ENCODE measurements around the gene TSN. TPM values are rescaled to one million over a fixed set of nuclear protein-coding genes. Genes with fewer than 3 reads are reported as not detected.
A peak's percentile ranks its signal among the peaks of the same experiment; 100 is the strongest.

Gene TSN
- polyA plus RNA-seq, 1 donor (not counting 4 experiments of a cell fraction or from before 2014, with no cell fraction given) = 78.4 TPM

DNA sequence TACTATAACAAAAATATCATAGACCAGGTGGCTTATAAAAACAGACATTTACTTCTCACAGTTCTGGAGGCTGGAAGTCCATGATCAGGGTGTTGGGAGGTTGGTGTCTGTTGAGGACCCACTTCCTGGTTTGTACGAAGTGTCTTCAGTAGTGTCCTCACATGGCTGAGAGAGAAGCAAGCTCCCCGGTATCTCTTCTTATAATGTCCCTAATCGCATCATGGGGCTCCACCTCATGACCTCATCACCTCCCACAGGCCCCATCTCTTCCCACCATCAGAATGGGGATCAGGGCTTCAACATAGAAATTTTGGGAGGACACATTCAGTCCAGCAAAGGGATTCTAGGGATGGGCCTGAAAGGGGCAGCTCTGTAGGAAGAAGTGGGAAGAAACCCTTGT lies 14.0 kb upstream of the TSN start:
- no peak overlapping the region for H2AFZ ChIP-seq (ENCODE audit: control insufficient read depth, low read length)
- no peak overlapping the region for H3K4me2 ChIP-seq (ENCODE audit: control insufficient read depth, extremely low read depth, insufficient read depth, low read depth, low read length)
- no peak overlapping the region for H3K4me3 ChIP-seq (ENCODE audit: control insufficient read depth in 2 of 3, extremely low read depth in 1 of 3, insufficient read depth in 2 of 3, low read depth in 1 of 3, low read length in 3 of 3)
- H3K79me2 ChIP-seq (ENCODE audit: control insufficient read depth, insufficient read depth, low read length) = peaks cover 2% of the 10 kb centered on the region
- H3K27ac ChIP-seq (ENCODE audit: control insufficient read depth, insufficient read depth, low read length) = no peak overlapping the region
- H3K27me3 ChIP-seq (ENCODE audit: control insufficient read depth, extremely low read depth, insufficient read depth, low read length) = no peaks in the 10 kb centered on the region
- no peaks in the 10 kb centered on the region for H3K9me3 ChIP-seq (ENCODE audit: control insufficient read depth, low read depth, low read length)
- dilution Hi-C loops (cut with MboI; ENCODE audit: extremely low pct_ligation_motif_present, low sequenced_read_pairs) = no loop called here
- no peak for TF ChIP-seq EZH2 (IDR thresholded peaks at IDR 0.05; ENCODE audit: low read length)
- TF ChIP-seq, protein P1, sequence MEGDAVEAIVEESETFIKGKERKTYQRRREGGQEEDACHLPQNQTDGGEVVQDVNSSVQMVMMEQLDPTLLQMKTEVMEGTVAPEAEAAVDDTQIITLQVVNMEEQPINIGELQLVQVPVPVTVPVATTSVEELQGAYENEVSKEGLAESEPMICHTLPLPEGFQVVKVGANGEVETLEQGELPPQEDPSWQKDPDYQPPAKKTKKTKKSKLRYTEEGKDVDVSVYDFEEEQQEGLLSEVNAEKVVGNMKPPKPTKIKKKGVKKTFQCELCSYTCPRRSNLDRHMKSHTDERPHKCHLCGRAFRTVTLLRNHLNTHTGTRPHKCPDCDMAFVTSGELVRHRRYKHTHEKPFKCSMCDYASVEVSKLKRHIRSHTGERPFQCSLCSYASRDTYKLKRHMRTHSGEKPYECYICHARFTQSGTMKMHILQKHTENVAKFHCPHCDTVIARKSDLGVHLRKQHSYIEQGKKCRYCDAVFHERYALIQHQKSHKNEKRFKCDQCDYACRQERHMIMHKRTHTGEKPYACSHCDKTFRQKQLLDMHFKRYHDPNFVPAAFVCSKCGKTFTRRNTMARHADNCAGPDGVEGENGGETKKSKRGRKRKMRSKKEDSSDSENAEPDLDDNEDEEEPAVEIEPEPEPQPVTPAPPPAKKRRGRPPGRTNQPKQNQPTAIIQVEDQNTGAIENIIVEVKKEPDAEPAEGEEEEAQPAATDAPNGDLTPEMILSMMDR (optimal IDR thresholded peaks at IDR 0.05 in 1 of 3, IDR thresholded peaks at IDR 0.05 in 1 of 3, conservative IDR thresholded peaks at IDR 0.05 in 1 of 3; ENCODE audit: extremely low read depth in 1 of 3, insufficient read depth in 2 of 3, low read length in 3 of 3) = no peak
- no peak overlapping the region for H3K9ac ChIP-seq (ENCODE audit: control insufficient read depth, extremely low read depth, insufficient read depth, low read length)
- no peaks in the 10 kb centered on the region for H4K20me1 ChIP-seq (ENCODE audit: control insufficient read depth, extremely low read depth, insufficient read depth, low read length)
- peaks cover 14% of the 10 kb centered on the region for H3K4me1 ChIP-seq (ENCODE audit: control insufficient read depth, extremely low read depth, insufficient read depth, low read length)
- no peaks in the 10 kb centered on the region for H3K9me1 ChIP-seq (ENCODE audit: control insufficient read depth, extremely low read depth, insufficient read depth, low read length)
- DNase-seq (ENCODE audit: low read depth, low spot score) = no peak
- no peaks in the 10 kb centered on the region for H3K36me3 ChIP-seq (ENCODE audit: control insufficient read depth in 2 of 2, extremely low read depth in 1 of 2, insufficient read depth in 2 of 2, low read length in 2 of 2)
- FAIRE-seq = no peak

DNA sequence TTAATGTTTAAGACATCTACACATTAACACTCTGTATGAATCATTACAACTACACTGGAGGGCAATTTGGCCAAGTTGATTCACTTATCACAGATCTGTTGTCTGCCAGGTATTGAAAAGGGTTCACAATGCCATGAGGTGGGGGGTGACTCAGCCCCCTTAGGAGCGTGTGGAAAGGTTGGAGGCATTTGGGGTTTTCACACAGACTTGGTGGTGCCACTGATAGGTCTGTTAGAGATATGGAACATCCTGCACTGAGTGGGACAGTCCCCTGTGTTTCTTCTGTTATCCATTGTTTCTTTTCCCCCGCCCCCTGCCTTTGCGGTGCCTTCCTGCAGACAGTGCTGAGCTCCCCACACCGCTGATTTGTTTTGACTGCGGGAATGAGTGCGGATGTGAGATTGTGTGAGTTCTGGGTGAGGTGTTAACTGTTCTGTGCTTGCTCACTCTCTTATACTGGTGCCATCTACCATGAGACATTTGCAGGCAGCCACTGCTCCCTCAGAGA lies 9.3 kb upstream of the TSN start:
- Histone ChIP-seq H3K4me2 (ENCODE audit: control insufficient read depth, extremely low read depth, insufficient read depth, low read depth, low read length) (no peak overlapping the region), H3K4me1 (ENCODE audit: control insufficient read depth, extremely low read depth, insufficient read depth, low read length) (peaks cover 9% of the 10 kb centered on the region)
- DNase-seq (ENCODE audit: low read depth, low spot score) = no peak

More for the DNA sequence above, 9.3 kb upstream of the TSN start:
- H2AFZ ChIP-seq (ENCODE audit: control insufficient read depth, low read length) = no peak overlapping the region
- TF ChIP-seq, protein P1 (optimal IDR thresholded peaks at IDR 0.05 in 1 of 3, IDR thresholded peaks at IDR 0.05 in 1 of 3, conservative IDR thresholded peaks at IDR 0.05 in 1 of 3; ENCODE audit: extremely low read depth in 1 of 3, insufficient read depth in 2 of 3, low read length in 3 of 3) = no peak
- TF ChIP-seq EZH2 (IDR thresholded peaks at IDR 0.05; ENCODE audit: low read length) = no peak
- H3K9me1 ChIP-seq (ENCODE audit: control insufficient read depth, extremely low read depth, insufficient read depth, low read length) = no peaks in the 10 kb centered on the region
- no peak overlapping the region for H3K4me3 ChIP-seq (ENCODE audit: control insufficient read depth in 2 of 3, extremely low read depth in 1 of 3, insufficient read depth in 2 of 3, low read depth in 1 of 3, low read length in 3 of 3)
- dilution Hi-C loops (cut with MboI; ENCODE audit: extremely low pct_ligation_motif_present, low sequenced_read_pairs) = no loop called here
- no peaks in the 10 kb centered on the region for H3K27me3 ChIP-seq (ENCODE audit: control insufficient read depth, extremely low read depth, insufficient read depth, low read length)
- H3K27ac ChIP-seq (ENCODE audit: control insufficient read depth, insufficient read depth, low read length) = no peak overlapping the region
- no peaks in the 10 kb centered on the region for H4K20me1 ChIP-seq (ENCODE audit: control insufficient read depth, extremely low read depth, insufficient read depth, low read length)
- H3K9ac ChIP-seq (ENCODE audit: control insufficient read depth, extremely low read depth, insufficient read depth, low read length) = no peak overlapping the region
- no peaks in the 10 kb centered on the region for H3K9me3 ChIP-seq (ENCODE audit: control insufficient read depth, low read depth, low read length)
- H3K36me3 ChIP-seq (ENCODE audit: control insufficient read depth in 2 of 2, extremely low read depth in 1 of 2, insufficient read depth in 2 of 2, low read length in 2 of 2) = no peaks in the 10 kb centered on the region
- peak; percentile 39 for FAIRE-seq
- no peaks in the 10 kb centered on the region for H3K79me2 ChIP-seq (ENCODE audit: control insufficient read depth, insufficient read depth, low read length)

Data from keratinocyte (primary cell).